Activated T-helper 17 cell treated with anti-CD3 and anti-CD28 coated beads, Interleukin-2, amount 50 U/mL, for 72 hours (primary cell): ENCODE data around the gene PGA5. TPM values are rescaled to one million over a fixed set of nuclear protein-coding genes. Genes with fewer than 3 reads are reported as not detected.

Experiments
- ATAC-seq: fragments of 150-1000 bp; cut with Tn5 transposase; replicated peaks from 2 replicates; pipeline ENCODE4 v1.10.0; 2021; ENCODE audit warnings: mild to moderate bottlenecking, moderate library complexity
- H3K27ac Mint-ChIP-seq: one replicate; pipeline ENCODE4 v1.8.0; 2022; ENCODE audit warnings: mixed read lengths
- H3K27me3 Mint-ChIP-seq: one replicate; pipeline ENCODE4 v1.8.0; 2022; ENCODE audit warnings: mixed read lengths
- H3K36me3 Mint-ChIP-seq: one replicate; pipeline ENCODE4 v1.8.0; 2022; ENCODE audit warnings: low read depth, mild to moderate bottlenecking, mixed read lengths
- H3K4me1 Mint-ChIP-seq: one replicate; pipeline ENCODE4 v1.8.0; 2022; ENCODE audit warnings: mixed read lengths
- H3K4me3 Mint-ChIP-seq: one replicate; pipeline ENCODE4 v1.8.0; 2022; ENCODE audit warnings: mild to moderate bottlenecking, mixed read lengths
- H3K9me3 Mint-ChIP-seq: one replicate; pipeline ENCODE4 v1.8.0; 2022; ENCODE audit warnings: mixed read lengths
- total RNA-seq, 2 donors: library from RNA; stranded (reverse); gene quantifications; one replicate each; pipeline ENCODE4 v1.2.3, GENCODE V29; 2022

Gene PGA5
- total RNA-seq, 2 donors from 2014 or later, result not detected

GRCh38 chr11:61290905-61291690 lies 50.1 kb downstream of the PGA5 start:
- no peaks in the 10 kb centered on the region for H3K4me1 Mint-ChIP-seq
- H3K27ac Mint-ChIP-seq, result no peak overlapping the region
- peaks cover 8% of the 10 kb centered on the region for H3K27me3 Mint-ChIP-seq
- H3K9me3 Mint-ChIP-seq, result no peaks in the 10 kb centered on the region
- H3K36me3 Mint-ChIP-seq, result no peaks in the 10 kb centered on the region
- no peak for ATAC-seq
- no peak overlapping the region for H3K4me3 Mint-ChIP-seq

GRCh38 chr11:61292356-61292755 lies 51.4 kb downstream of the PGA5 start:
- Mint-ChIP-seq H3K4me3 (no peak overlapping the region), H3K36me3 (no peaks in the 10 kb centered on the region), H3K27ac (no peak overlapping the region), H3K27me3 (peaks cover 12% of the 10 kb centered on the region), H3K4me1 (peaks cover 5% of the 10 kb centered on the region), H3K9me3 (no peaks in the 10 kb centered on the region)
- ATAC-seq, result no peak

GRCh38 chr11:61293867-61294716 lies 53.1 kb downstream of the PGA5 start:
- H3K4me1 Mint-ChIP-seq, result peaks cover 12% of the 10 kb centered on the region
- no peaks in the 10 kb centered on the region for H3K36me3 Mint-ChIP-seq
- ATAC-seq, result peak; percentile 54
- peak overlapping the region; percentile 63 for H3K27ac Mint-ChIP-seq
- H3K4me3 Mint-ChIP-seq, result peak overlapping the region; percentile 79
- H3K27me3 Mint-ChIP-seq, result peaks cover 12% of the 10 kb centered on the region
- no peaks in the 10 kb centered on the region for H3K9me3 Mint-ChIP-seq

GRCh38 chr11:61294717-61295595 lies 54.0 kb downstream of the PGA5 start, which contains the start of gene VWCE:
TSS of gene VWCE (minus strand) at chr11:61295316. CDS start at chr11:61295037, 279 bp downstream.
- peak; percentile 83 for ATAC-seq
- Mint-ChIP-seq H3K4me1 (peaks cover 12% of the 10 kb centered on the region), H3K9me3 (no peaks in the 10 kb centered on the region), H3K27me3 (peaks cover 12% of the 10 kb centered on the region), H3K27ac (no peak within 1 kb of the TSS), H3K36me3 (no peaks in the 10 kb centered on the region), H3K4me3 (peak within 1 kb of the TSS; percentile 79)

GRCh38 chr11:61295596-61295926 lies 54.6 kb downstream of the PGA5 start:
- no peaks in the 10 kb centered on the region for H3K9me3 Mint-ChIP-seq
- peaks cover 12% of the 10 kb centered on the region for H3K27me3 Mint-ChIP-seq
- H3K4me1 Mint-ChIP-seq, result peaks cover 17% of the 10 kb centered on the region
- no peak for ATAC-seq
- H3K36me3 Mint-ChIP-seq, result no peaks in the 10 kb centered on the region
- H3K4me3 Mint-ChIP-seq, result peak overlapping the region; percentile 24
- H3K27ac Mint-ChIP-seq, result no peak overlapping the region

GRCh38 chr11:61297341-61297740 lies 56.4 kb downstream of the PGA5 start:
- no peaks in the 10 kb centered on the region for H3K36me3 Mint-ChIP-seq
- H3K4me1 Mint-ChIP-seq, result peaks cover 17% of the 10 kb centered on the region
- H3K27ac Mint-ChIP-seq, result peak overlapping the region; percentile 23
- no peak for ATAC-seq
- H3K27me3 Mint-ChIP-seq, result peaks cover 9% of the 10 kb centered on the region
- peak overlapping the region; percentile 23 for H3K4me3 Mint-ChIP-seq
- H3K9me3 Mint-ChIP-seq, result no peaks in the 10 kb centered on the region

GRCh38 chr11:61297746-61298145 lies 56.8 kb downstream of the PGA5 start:
- H3K27ac Mint-ChIP-seq, result peak overlapping the region; percentile 23
- peaks cover 6% of the 10 kb centered on the region for H3K27me3 Mint-ChIP-seq
- peak; percentile 10 for ATAC-seq
- H3K4me1 Mint-ChIP-seq, result peaks cover 17% of the 10 kb centered on the region
- no peaks in the 10 kb centered on the region for H3K9me3 Mint-ChIP-seq
- H3K36me3 Mint-ChIP-seq, result no peaks in the 10 kb centered on the region
- peak overlapping the region; percentile 23 for H3K4me3 Mint-ChIP-seq

- H3K36me3 Mint-ChIP-seq, result no peaks in the 10 kb centered on the region
- H3K4me1 Mint-ChIP-seq, result peaks cover 17% of the 10 kb centered on the region
- no peak for ATAC-seq
- H3K9me3 Mint-ChIP-seq, result no peaks in the 10 kb centered on the region
- peak overlapping the region; percentile 10 for H3K27ac Mint-ChIP-seq
- H3K4me3 Mint-ChIP-seq, result no peak overlapping the region
- H3K27me3 Mint-ChIP-seq, result peaks cover 3% of the 10 kb centered on the region
Measured at GRCh38 chr11:61298663-61299244, 57.8 kb downstream of the PGA5 start.

Other genes with a start within 250 kb of the PGA5 start
- 100 to 1,000 TPM; 231 to 476 TPM for gene CD5, start 138.7 kb upstream of the PGA5 start, total RNA-seq
- gene VPS37C, start 79.7 kb upstream of the PGA5 start, total RNA-seq, result 10 to 100 TPM in 1 of 2 donors, 1 to 10 TPM in 1; 9.7 to 14.5 TPM
- not detected for gene PGA3, start 37.7 kb upstream of the PGA5 start, total RNA-seq
- not detected for gene PGA4, start 18.8 kb upstream of the PGA5 start, total RNA-seq
- 10 to 100 TPM in 1 of 2 donors, 1 to 10 TPM in 1; 8.6 to 11.1 TPM for gene VWCE, start 54.1 kb downstream of the PGA5 start, total RNA-seq
- 100 to 1,000 TPM; 211 to 344 TPM for gene DDB1, start 91.9 kb downstream of the PGA5 start, total RNA-seq
- 10 to 100 TPM; 32.6 to 32.9 TPM for gene TKFC, start 92.1 kb downstream of the PGA5 start, total RNA-seq
- 10 to 100 TPM; 46.5 to 62.3 TPM for gene CYB561A3, start 120.7 kb downstream of the PGA5 start, total RNA-seq
- gene TMEM138, start 121.2 kb downstream of the PGA5 start, total RNA-seq, result 10 to 100 TPM; 30.6 to 47.9 TPM
- 10 to 100 TPM; 12.1 to 12.8 TPM for gene TMEM216, start 151.4 kb downstream of the PGA5 start, total RNA-seq
- 100 to 1,000 TPM in 1 of 2 donors, 10 to 100 TPM in 1; 98.1 to 114 TPM for gene CPSF7, start 188.8 kb downstream of the PGA5 start, total RNA-seq
- 10 to 100 TPM; 36.9 to 45.5 TPM for gene SDHAF2, start 188.9 kb downstream of the PGA5 start, total RNA-seq